ENCODE measurements around the gene FNDC3B.
"Not testable (repeated sequence)": the region's sequence is repeated elsewhere in the genome, so short reads cannot be mapped to it uniquely, and the experiment has no call there.

Gene FNDC3B

GRCh38 chr3:172346161-172346560 is 306.8 kb downstream of the FNDC3B start:
- DNase-seq (ENCODE audit: low read depth, low spot score): no peak
- H3K4me3 ChIP-seq (ENCODE audit: low read length): no peak overlapping the region

GRCh38 chr3:172347895-172348679 is 308.7 kb downstream of the FNDC3B start:
- no peak overlapping the region for H3K4me3 ChIP-seq (ENCODE audit: low read length)
- DNase-seq (ENCODE audit: low read depth, low spot score): no peak

GRCh38 chr3:172351895-172352466 is 312.6 kb downstream of the FNDC3B start:
- no peak for DNase-seq (ENCODE audit: low read depth, low spot score)

GRCh38 chr3:172352786-172353185 is 313.4 kb downstream of the FNDC3B start:
- no peak overlapping the region for H3K4me3 ChIP-seq (ENCODE audit: low read length)
- no peak for DNase-seq (ENCODE audit: low read depth, low spot score)

More at GRCh38 chr3:172351895-172352466, 312.6 kb downstream of the FNDC3B start:
- H3K4me3 ChIP-seq (ENCODE audit: low read length): no peak overlapping the region

GRCh38 chr3:172354931-172355499 is 315.6 kb downstream of the FNDC3B start:
- H3K4me3 ChIP-seq (ENCODE audit: low read length): no peak overlapping the region
- no peak for DNase-seq (ENCODE audit: low read depth, low spot score)

- no peak for DNase-seq (ENCODE audit: low read depth, low spot score)
Measured at GRCh38 chr3:172355836-172356235, 316.5 kb downstream of the FNDC3B start.

GRCh38 chr3:172356427-172356826 is 317.0 kb downstream of the FNDC3B start:
- no peak for DNase-seq (ENCODE audit: low read depth, low spot score)
- no peak overlapping the region for H3K4me3 ChIP-seq (ENCODE audit: low read length)

More at GRCh38 chr3:172355836-172356235, 316.5 kb downstream of the FNDC3B start:
- H3K4me3 ChIP-seq (ENCODE audit: low read length): no peak overlapping the region

GRCh38 chr3:172357850-172358754 is 318.7 kb downstream of the FNDC3B start:
- no peak overlapping the region for H3K4me3 ChIP-seq (ENCODE audit: low read length)
- no peak for DNase-seq (ENCODE audit: low read depth, low spot score)

GRCh38 chr3:172359231-172359630 is 319.9 kb downstream of the FNDC3B start:
- no peak for DNase-seq (ENCODE audit: low read depth, low spot score)

GRCh38 chr3:172359996-172360395 is 320.6 kb downstream of the FNDC3B start:
- no peak overlapping the region for H3K4me3 ChIP-seq (ENCODE audit: low read length)
- no peak for DNase-seq (ENCODE audit: low read depth, low spot score)

More at GRCh38 chr3:172359231-172359630, 319.9 kb downstream of the FNDC3B start:
- no peak overlapping the region for H3K4me3 ChIP-seq (ENCODE audit: low read length)

GRCh38 chr3:172362583-172362982 is 323.2 kb downstream of the FNDC3B start:
- no peak overlapping the region for H3K4me3 ChIP-seq (ENCODE audit: low read length)
- no peak for DNase-seq (ENCODE audit: low read depth, low spot score)

- DNase-seq (ENCODE audit: low read depth, low spot score): no peak
- no peak overlapping the region for H3K4me3 ChIP-seq (ENCODE audit: low read length)
Measured at GRCh38 chr3:172364374-172365027, 325.1 kb downstream of the FNDC3B start.

- no peak overlapping the region for H3K4me3 ChIP-seq (ENCODE audit: low read length)
- DNase-seq (ENCODE audit: low read depth, low spot score): no peak
Measured at GRCh38 chr3:172365028-172365567, 325.7 kb downstream of the FNDC3B start.

- no peak overlapping the region for H3K4me3 ChIP-seq (ENCODE audit: low read length)
Measured at GRCh38 chr3:172367205-172368105, 328.1 kb downstream of the FNDC3B start.

GRCh38 chr3:172368556-172368955 is 329.2 kb downstream of the FNDC3B start:
- not testable (repeated sequence) for DNase-seq (ENCODE audit: low read depth, low spot score); H3K4me3 ChIP-seq (ENCODE audit: low read length)

More at GRCh38 chr3:172367205-172368105, 328.1 kb downstream of the FNDC3B start:
- DNase-seq (ENCODE audit: low read depth, low spot score): no peak

- no peak overlapping the region for H3K4me3 ChIP-seq (ENCODE audit: low read length)
- DNase-seq (ENCODE audit: low read depth, low spot score): no peak
Measured at GRCh38 chr3:172369590-172370259, 330.3 kb downstream of the FNDC3B start.

- DNase-seq (ENCODE audit: low read depth, low spot score): no peak
- H3K4me3 ChIP-seq (ENCODE audit: low read length): no peak overlapping the region
Measured at GRCh38 chr3:172370419-172370818, 331.0 kb downstream of the FNDC3B start.
